ENCODE results near the gene IQGAP1. TPM values are rescaled to one million over a fixed set of nuclear protein-coding genes. Genes with fewer than 3 reads are reported as not detected.

Gene IQGAP1
- total and polyA plus RNA-seq, 2 experiments from 2014 or later = 65.8 to 125 TPM

- WGBS (ENCODE audit: low lambda C conversion rate, missing lambda C conversion rate) = 76% methylated on average over 5 of the region's 5 CpGs
- Histone ChIP-seq H3K4me1 (ENCODE audit: insufficient read depth) (no peaks in the 10 kb centered on the region), H3K79me2 (no peaks in the 10 kb centered on the region), H3K9me2 (replicated peaks; ENCODE audit: insufficient read depth) (no peaks in the 10 kb centered on the region), H3K27ac (no peak overlapping the region), H3K4me3 (no peak overlapping the region), H2AFZ (no peak overlapping the region), H3K27me3 (no peaks in the 10 kb centered on the region), H4K20me1 (ENCODE audit: insufficient read depth, poor library complexity, severe bottlenecking) (no peaks in the 10 kb centered on the region), H3K4me2 (no peak overlapping the region), H3K36me3 (replicated peaks; ENCODE audit: insufficient read depth, low read depth) (no peaks in the 10 kb centered on the region), H3K9me3 (ENCODE audit: low read depth) (no peaks in the 10 kb centered on the region)
- DNase-seq (ENCODE audit: low spot score) = peak; percentile 13
- TF ChIP-seq CTCF (IDR thresholded peaks at IDR 0.05; ENCODE audit: poor library complexity) (no peak), EZH2phosphoT487 (IDR thresholded peaks at IDR 0.05; ENCODE audit: low read depth, severe bottlenecking, unreplicated experiment) (no peak), EZH2 (IDR thresholded peaks at IDR 0.05; ENCODE audit: borderline replicate concordance) (no peak)
These were observed 91.6 kb downstream of the IQGAP1 start for GRCh38 chr15:90479656-90480055.

GRCh38 chr15:90481023-90481422, 93.0 kb downstream of the IQGAP1 start:
- no peaks in the 10 kb centered on the region for H3K27me3 ChIP-seq
- TF ChIP-seq EZH2 (IDR thresholded peaks at IDR 0.05; ENCODE audit: borderline replicate concordance) (no peak), EZH2phosphoT487 (IDR thresholded peaks at IDR 0.05; ENCODE audit: low read depth, severe bottlenecking, unreplicated experiment) (no peak)
- no peaks in the 10 kb centered on the region for H3K9me2 ChIP-seq (replicated peaks; ENCODE audit: insufficient read depth)
- H3K4me1 ChIP-seq (ENCODE audit: insufficient read depth) = no peaks in the 10 kb centered on the region
- H3K27ac ChIP-seq = no peak overlapping the region
- DNase-seq (ENCODE audit: low spot score) = no peak
- 93% methylated on average over 3 of the region's 3 CpGs for WGBS (ENCODE audit: low lambda C conversion rate, missing lambda C conversion rate)
- no peaks in the 10 kb centered on the region for H3K79me2 ChIP-seq
- H4K20me1 ChIP-seq (ENCODE audit: insufficient read depth, poor library complexity, severe bottlenecking) = no peaks in the 10 kb centered on the region
- no peak overlapping the region for H3K4me2 ChIP-seq
- no peak overlapping the region for H3K4me3 ChIP-seq
- H3K9me3 ChIP-seq (ENCODE audit: low read depth) = no peaks in the 10 kb centered on the region
- no peak overlapping the region for H2AFZ ChIP-seq
- H3K36me3 ChIP-seq (replicated peaks; ENCODE audit: insufficient read depth, low read depth) = no peaks in the 10 kb centered on the region

- no peak overlapping the region for H2AFZ ChIP-seq
- WGBS (ENCODE audit: low lambda C conversion rate, missing lambda C conversion rate) = 54% methylated on average over 7 of the region's 7 CpGs
- H3K9me3 ChIP-seq (ENCODE audit: low read depth) = no peaks in the 10 kb centered on the region
- DNase-seq (ENCODE audit: low spot score) = peak; percentile 67
- TF ChIP-seq CTCF (IDR thresholded peaks at IDR 0.05; ENCODE audit: poor library complexity) = peak; percentile 92
- TF ChIP-seq EZH2 (IDR thresholded peaks at IDR 0.05; ENCODE audit: borderline replicate concordance) = no peak
- no peak for TF ChIP-seq EZH2phosphoT487 (IDR thresholded peaks at IDR 0.05; ENCODE audit: low read depth, severe bottlenecking, unreplicated experiment)
- H3K4me2 ChIP-seq = no peak overlapping the region
- H3K36me3 ChIP-seq (replicated peaks; ENCODE audit: insufficient read depth, low read depth) = no peaks in the 10 kb centered on the region
- no peaks in the 10 kb centered on the region for H3K4me1 ChIP-seq (ENCODE audit: insufficient read depth)
- H3K27me3 ChIP-seq = no peaks in the 10 kb centered on the region
- H3K27ac ChIP-seq = no peak overlapping the region
- no peak overlapping the region for H3K4me3 ChIP-seq
- no peaks in the 10 kb centered on the region for H3K9me2 ChIP-seq (replicated peaks; ENCODE audit: insufficient read depth)
- no peaks in the 10 kb centered on the region for H4K20me1 ChIP-seq (ENCODE audit: insufficient read depth, poor library complexity, severe bottlenecking)
- no peaks in the 10 kb centered on the region for H3K79me2 ChIP-seq
These were observed 94.3 kb downstream of the IQGAP1 start for GRCh38 chr15:90482124-90483011.

- Histone ChIP-seq H3K4me3 (no peak overlapping the region), H3K4me2 (no peak overlapping the region), H4K20me1 (ENCODE audit: insufficient read depth, poor library complexity, severe bottlenecking) (no peaks in the 10 kb centered on the region), H2AFZ (no peak overlapping the region), H3K79me2 (no peaks in the 10 kb centered on the region), H3K27ac (no peak overlapping the region), H3K36me3 (replicated peaks; ENCODE audit: insufficient read depth, low read depth) (no peaks in the 10 kb centered on the region), H3K9me2 (replicated peaks; ENCODE audit: insufficient read depth) (no peaks in the 10 kb centered on the region), H3K9me3 (ENCODE audit: low read depth) (no peaks in the 10 kb centered on the region), H3K4me1 (ENCODE audit: insufficient read depth) (no peaks in the 10 kb centered on the region), H3K27me3 (no peaks in the 10 kb centered on the region)
- WGBS (ENCODE audit: low lambda C conversion rate, missing lambda C conversion rate) = 83% methylated on average over 1 of the region's 1 CpG
- TF ChIP-seq EZH2 (IDR thresholded peaks at IDR 0.05; ENCODE audit: borderline replicate concordance) (no peak), EZH2phosphoT487 (IDR thresholded peaks at IDR 0.05; ENCODE audit: low read depth, severe bottlenecking, unreplicated experiment) (no peak), CTCF (IDR thresholded peaks at IDR 0.05; ENCODE audit: poor library complexity) (no peak)
- DNase-seq (ENCODE audit: low spot score) = no peak
These were observed 94.9 kb downstream of the IQGAP1 start for GRCh38 chr15:90483012-90483307.

Measured in hepatocyte (in vitro differentiated cells).